NT2/D1 (cell line): ENCODE results near the gene TNFRSF1B.

Source experiments
- YY1 ChIP-seq: IDR thresholded peaks from 2 replicates; pipeline ENCODE4 v1.6.1; 2011; ENCODE audit not compliant: insufficient read length, insufficient read depth
- ZNF274 ChIP-seq: IDR thresholded peaks from 2 replicates; pipeline ENCODE4 v1.6.1; 2011; ENCODE audit warnings: mild to moderate bottlenecking, low read depth, low read length

- TF ChIP-seq ZNF274 (no peak), YY1 (no peak)
Measured at GRCh38 chr1:12173041-12173509, 6.3 kb downstream of the TNFRSF1B start.
